GM18520 (cell line): ENCODE measurements around the gene MRPL40.

Source experiments
- ATAC-seq: cut with Tn5 transposase; IDR thresholded peaks from one replicate; pipeline ENCODE4 v1.9.1; 2021; ENCODE audit not compliant: unreplicated experiment

Gene MRPL40

GRCh38 chr22:19460036-19460435 is 27.7 kb downstream of the MRPL40 start:
- ATAC-seq: no peak

- ATAC-seq: no peak
These were observed 29.2 kb downstream of the MRPL40 start for GRCh38 chr22:19461506-19461905.

GRCh38 chr22:19463008-19463407 is 30.7 kb downstream of the MRPL40 start:
- no peak for ATAC-seq

GRCh38 chr22:19463491-19464469 is 31.4 kb downstream of the MRPL40 start:
- no peak for ATAC-seq

- ATAC-seq: no peak
These were observed 32.2 kb downstream of the MRPL40 start for GRCh38 chr22:19464546-19464945.

GRCh38 chr22:19464975-19465374 is 32.6 kb downstream of the MRPL40 start:
- ATAC-seq: no peak

- no peak for ATAC-seq
These were observed 33.9 kb downstream of the MRPL40 start for GRCh38 chr22:19466126-19466716.

- no peak for ATAC-seq
These were observed 34.8 kb downstream of the MRPL40 start for GRCh38 chr22:19466848-19467752.

GRCh38 chr22:19467912-19468311 is 35.6 kb downstream of the MRPL40 start:
- ATAC-seq: no peak

GRCh38 chr22:19469421-19469820 is 37.1 kb downstream of the MRPL40 start:
- ATAC-seq: no peak

- ATAC-seq: no peak
These were observed 37.7 kb downstream of the MRPL40 start for GRCh38 chr22:19470010-19470409.

- ATAC-seq: no peak
These were observed 39.2 kb downstream of the MRPL40 start for GRCh38 chr22:19471572-19471971.

- no peak for ATAC-seq
These were observed 39.9 kb downstream of the MRPL40 start for GRCh38 chr22:19472233-19472632.

GRCh38 chr22:19473578-19473977 is 41.2 kb downstream of the MRPL40 start:
- no peak for ATAC-seq

- ATAC-seq: no peak
These were observed 43.7 kb downstream of the MRPL40 start for GRCh38 chr22:19476023-19476422.

- no peak for ATAC-seq
These were observed 45.1 kb downstream of the MRPL40 start for GRCh38 chr22:19477321-19478044.

- no peak for ATAC-seq
These were observed 45.9 kb downstream of the MRPL40 start for GRCh38 chr22:19478045-19478900.

- ATAC-seq: peak; percentile 23
These were observed 46.6 kb downstream of the MRPL40 start, which contains the start of gene UFD1 for GRCh38 chr22:19478901-19479354. TSS of gene UFD1 (minus strand) at chr22:19479193. CDS start at chr22:19479085, 108 bp downstream.
